Osteoblast (primary cell): ENCODE data around the gene TMEM52. TPM values are rescaled to one million over a fixed set of nuclear protein-coding genes. Genes with fewer than 3 reads are reported as not detected.

Experiments
- DNase-seq: peaks from one replicate; pipeline ENCODE4 v3.0.0; 2011; ENCODE audit warnings: low spot score, mixed read lengths; ENCODE audit not compliant: insufficient read length; ENCODE audit errors: missing footprints
- H2AFZ ChIP-seq: 2 replicates; pipeline ENCODE4 v1.6.0; 2011; ENCODE audit warnings: mild to moderate bottlenecking, low read length
- H3K27ac ChIP-seq: 2 replicates; pipeline ENCODE4 v1.5.1; 2011; ENCODE audit warnings: mild to moderate bottlenecking, low read depth, low read length, moderate library complexity
- H3K27me3 ChIP-seq: 2 replicates; pipeline ENCODE4 v1.6.0; 2012; ENCODE audit warnings: mild to moderate bottlenecking, control low read depth, inconsistent platforms, low read length, moderate library complexity; ENCODE audit not compliant: insufficient read depth
- H3K36me3 ChIP-seq: 2 replicates; pipeline ENCODE4 v1.5.1; 2011; ENCODE audit warnings: mild to moderate bottlenecking, low read length, control low read depth, moderate library complexity; ENCODE audit not compliant: insufficient read depth
- H3K4me1 ChIP-seq: 2 replicates; pipeline ENCODE4 v1.5.1; 2011; ENCODE audit warnings: mild to moderate bottlenecking, low read length, control low read depth, moderate library complexity; ENCODE audit not compliant: insufficient read depth
- H3K4me2 ChIP-seq: 2 replicates; pipeline ENCODE4 v1.6.0; 2011; ENCODE audit warnings: mild to moderate bottlenecking, low read length; ENCODE audit not compliant: insufficient read depth
- H3K4me3 ChIP-seq: fragments of 200-600 bp; sonication (generic); 3 replicates; pipeline ENCODE4 v1.5.1; 2012; ENCODE audit warnings: mild to moderate bottlenecking, low read length, inconsistent platforms; ENCODE audit not compliant: insufficient read depth
- H3K79me2 ChIP-seq: 2 replicates; pipeline ENCODE4 v1.6.0; 2012; ENCODE audit warnings: mild to moderate bottlenecking, low read length, control low read depth, inconsistent platforms; ENCODE audit not compliant: insufficient read depth
- H3K9me3 ChIP-seq: 2 replicates; pipeline ENCODE4 v1.5.1; 2011; ENCODE audit warnings: low read depth, low read length, control low read depth
- H4K20me1 ChIP-seq: 2 replicates; pipeline ENCODE4 v1.6.0; 2012; ENCODE audit warnings: mild to moderate bottlenecking, low read length, control low read depth; ENCODE audit not compliant: insufficient read depth
- CTCF ChIP-seq: IDR thresholded peaks from 2 replicates; pipeline ENCODE4 v1.5.1; 2011; ENCODE audit warnings: mild to moderate bottlenecking, low read depth, low read length, moderate library complexity; ENCODE audit errors: extremely low read depth
- total RNA-seq: library from RNA; depleted of rRNA; stranded (reverse); fragments of >200 nt; gene quantifications from 2 replicates; pipeline ENCODE4 v1.2.3, GENCODE V29; 2012

Gene TMEM52
- total RNA-seq, 1 donor = not detected

GRCh38 chr1:1917995-1918900, 831 bp downstream of the TMEM52 start:
- peak overlapping the region; percentile 58 for H3K4me3 ChIP-seq
- peak overlapping the region; percentile 72 for H3K4me2 ChIP-seq
- H2AFZ ChIP-seq = no peak overlapping the region
- no peaks in the 10 kb centered on the region for H3K79me2 ChIP-seq
- TF ChIP-seq CTCF = no peak
- no peaks in the 10 kb centered on the region for H4K20me1 ChIP-seq
- DNase-seq = no peak
- H3K4me1 ChIP-seq = peaks cover 6% of the 10 kb centered on the region
- no peak overlapping the region for H3K27ac ChIP-seq
- peaks cover 11% of the 10 kb centered on the region for H3K27me3 ChIP-seq
- H3K9me3 ChIP-seq = no peaks in the 10 kb centered on the region
- H3K36me3 ChIP-seq = no peaks in the 10 kb centered on the region

DNA sequence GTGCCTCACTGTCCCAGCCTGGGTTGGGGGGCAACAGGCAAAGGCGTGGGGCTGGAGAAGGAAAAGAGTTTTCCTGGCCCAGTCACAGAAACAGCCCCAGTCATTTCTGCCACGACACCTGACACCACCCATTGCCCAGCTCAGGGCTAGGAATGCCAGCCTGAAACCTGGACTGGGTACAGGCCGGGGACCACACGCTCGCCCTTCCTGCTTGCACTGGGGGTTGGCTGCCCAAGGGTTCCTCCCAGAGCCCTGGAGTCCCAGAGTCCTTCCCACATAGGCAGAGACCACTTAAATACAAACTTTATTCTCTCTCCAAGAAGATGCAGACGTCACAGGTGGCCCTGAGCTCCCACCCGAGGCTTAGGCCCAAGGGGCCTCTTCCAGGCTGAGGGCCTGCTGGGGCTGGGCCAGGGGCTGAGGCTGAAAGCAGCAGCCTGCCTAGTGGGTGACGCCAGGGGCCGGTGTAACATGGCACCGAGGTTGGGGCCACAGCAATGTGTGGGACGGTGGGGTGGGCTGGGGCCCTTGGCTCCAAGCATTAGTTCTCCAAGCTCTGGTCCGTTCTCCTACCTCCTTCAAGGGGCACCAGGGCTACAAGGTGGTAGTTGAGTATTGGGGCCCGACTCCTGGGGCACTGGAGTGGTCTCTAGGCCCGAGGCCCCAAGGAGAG, 1.6 kb downstream of the TMEM52 start:
- Histone ChIP-seq H3K27ac (no peak overlapping the region), H3K4me3 (no peak overlapping the region), H3K27me3 (peaks cover 11% of the 10 kb centered on the region), H3K79me2 (no peaks in the 10 kb centered on the region), H3K4me1 (peaks cover 6% of the 10 kb centered on the region), H2AFZ (no peak overlapping the region), H3K4me2 (no peak overlapping the region), H3K36me3 (no peaks in the 10 kb centered on the region), H4K20me1 (no peaks in the 10 kb centered on the region), H3K9me3 (no peaks in the 10 kb centered on the region)
- no peak for DNase-seq
- TF ChIP-seq CTCF = no peak

DNA sequence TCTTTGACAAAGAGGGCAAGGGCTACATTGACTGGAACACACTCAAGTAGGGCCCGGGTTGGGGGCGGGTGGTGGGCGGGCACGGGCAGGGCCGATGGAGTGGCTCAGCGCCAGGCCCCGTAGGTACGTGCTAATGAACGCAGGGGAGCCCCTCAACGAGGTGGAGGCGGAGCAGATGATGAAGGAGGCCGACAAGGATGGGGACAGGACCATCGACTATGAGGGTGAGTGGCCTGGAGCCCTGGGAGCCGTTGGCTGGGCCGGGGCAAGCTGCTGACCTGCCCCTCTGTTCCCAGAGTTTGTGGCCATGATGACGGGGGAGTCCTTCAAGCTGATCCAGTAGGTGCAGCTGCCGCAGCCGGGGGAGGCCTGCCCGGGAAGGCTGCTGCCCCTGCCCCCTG, 2.2 kb downstream of the TMEM52 start:
- peaks cover 6% of the 10 kb centered on the region for H3K4me1 ChIP-seq
- no peak for DNase-seq
- peaks cover 11% of the 10 kb centered on the region for H3K27me3 ChIP-seq
- no peaks in the 10 kb centered on the region for H3K36me3 ChIP-seq
- H3K27ac ChIP-seq = no peak overlapping the region
- no peaks in the 10 kb centered on the region for H3K9me3 ChIP-seq
- no peak for TF ChIP-seq CTCF
- H3K4me2 ChIP-seq = no peak overlapping the region
- H3K79me2 ChIP-seq = no peaks in the 10 kb centered on the region
- no peak overlapping the region for H2AFZ ChIP-seq
- no peak overlapping the region for H3K4me3 ChIP-seq
- H4K20me1 ChIP-seq = no peaks in the 10 kb centered on the region
